ENCODE measurements around the gene MAMSTR.
A peak's percentile ranks its signal among the peaks of the same experiment; 100 is the strongest.
"Not testable (repeated sequence)": the region's sequence is repeated elsewhere in the genome, so short reads cannot be mapped to it uniquely, and the experiment has no call there.

GRCh38 chr19:48693629-48694028, 25.9 kb downstream of the MAMSTR start:
- TF ChIP-seq POLR2A (IDR thresholded peaks at IDR 0.05; ENCODE audit: low read depth, low read length); CTCF (conservative IDR thresholded peaks at IDR 0.05; ENCODE audit: low read depth, low read length); USF2 (IDR thresholded peaks at IDR 0.05; ENCODE audit: low read depth, low read length); RAD21 (IDR thresholded peaks at IDR 0.05; ENCODE audit: low read length); ELK1 (IDR thresholded peaks at IDR 0.05; ENCODE audit: borderline replicate concordance, low read depth, low read length); MXI1 (IDR thresholded peaks at IDR 0.05; ENCODE audit: borderline replicate concordance, low read depth, low read length); BHLHE40 (IDR thresholded peaks at IDR 0.05; ENCODE audit: low read depth, low read length); RFX5 (IDR thresholded peaks at IDR 0.05; ENCODE audit: low read depth, low read length); SMC3 (IDR thresholded peaks at IDR 0.05; ENCODE audit: low read depth, low read length); CHD1 (IDR thresholded peaks at IDR 0.05; ENCODE audit: low read depth, low read length); MAFK (IDR thresholded peaks at IDR 0.05; ENCODE audit: low read depth, low read length); NFE2L2 (IDR thresholded peaks at IDR 0.05; ENCODE audit: low read depth, low read length); FOS (IDR thresholded peaks at IDR 0.05; ENCODE audit: low read depth, low read length): not testable (repeated sequence)
- TF ChIP-seq CEBPB (IDR thresholded peaks at IDR 0.05; ENCODE audit: low read depth, low read length) = peak; percentile 44
